H1 (cell line): ENCODE results near the gene TMEM54. TPM values are rescaled to one million over a fixed set of nuclear protein-coding genes. Genes with fewer than 3 reads are reported as not detected.

Experiments
- JUN ChIP-seq: IDR thresholded peaks from 2 replicates; pipeline ENCODE4 v1.6.1; 2011; ENCODE audit warnings: low read depth, mild to moderate bottlenecking, improper control_type of control experiment, low read length
- RBBP5 ChIP-seq: IDR thresholded peaks from 2 replicates; pipeline ENCODE4 v1.7.1; 2012; ENCODE audit warnings: low read depth, mild to moderate bottlenecking, inconsistent platforms, low read length, moderate library complexity, borderline replicate concordance
- TBP ChIP-seq: IDR thresholded peaks from 2 replicates; pipeline ENCODE4 v1.6.1; 2011; ENCODE audit warnings: low read depth, low read length, improper control_type of control experiment
- polyA plus RNA-seq, 7 experiments: library from polyadenylated mRNA; depleted of rRNA in 3 of 7; stranded (reverse) in 5 of 7; unstranded in 2 of 7; fragments of >200 nt in 5 of 7; fragments of 200-250 nt in 2 of 7; gene quantifications; 1 replicate in 5 of 7; 2 replicates in 1 of 7; 4 replicates in 1 of 7; pipeline versions ENCODE4 v1.2.1 to v1.2.3, GENCODE V29; 2011 to 2013; ENCODE audit warnings: missing spikeins in 2 of 7, mixed read lengths in 2 of 7
- total RNA-seq: library from RNA; stranded (reverse); fragmentation: NEBNext Ultra II Directional; extraction: Animal tissue kit (Norgen Biotek cat#: 25700); gene quantifications from 2 replicates; pipeline ENCODE4 v1.2.1, GENCODE V29; 2021
- TF ChIP-seq, protein P1 (sequence below): IDR thresholded peaks from 2 replicates; pipeline ENCODE4 v1.6.1; 2011; ENCODE audit warnings: low read depth, mild to moderate bottlenecking, low read length; ENCODE audit not compliant: insufficient read depth

TMEM54 gene
- total and polyA plus RNA-seq, 2 of the 8 experiments (the other 6 are each of a cell fraction or from before 2014, with no cell fraction given): 9.5 to 58.7 TPM

DNA sequence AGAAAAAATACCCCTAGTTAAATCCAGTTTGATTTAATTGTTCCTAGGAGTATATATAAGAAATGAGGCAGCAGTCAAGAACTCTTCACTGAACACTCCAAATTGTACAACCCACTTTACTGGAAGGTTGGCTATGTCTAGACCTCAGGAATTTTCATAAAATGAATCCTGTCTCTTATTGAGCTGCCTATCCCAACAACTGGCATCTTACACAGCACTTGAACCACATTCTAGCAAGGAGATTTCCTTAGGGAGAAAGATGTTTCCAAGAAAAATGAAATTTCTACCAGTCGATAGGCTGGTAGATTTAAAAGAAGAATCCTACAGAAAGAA, 47.2 kb upstream of the TMEM54 start (continued):
- TF ChIP-seq, protein P1, sequence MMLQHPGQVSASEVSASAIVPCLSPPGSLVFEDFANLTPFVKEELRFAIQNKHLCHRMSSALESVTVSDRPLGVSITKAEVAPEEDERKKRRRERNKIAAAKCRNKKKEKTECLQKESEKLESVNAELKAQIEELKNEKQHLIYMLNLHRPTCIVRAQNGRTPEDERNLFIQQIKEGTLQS: no peak
- TF ChIP-seq TBP (no peak), RBBP5 (no peak), JUN (no peak)
